GM23338 (cell line): ENCODE measurements around the gene APOL2. TPM values are rescaled to one million over a fixed set of nuclear protein-coding genes. Genes with fewer than 3 reads are reported as not detected.
"Not testable (repeated sequence)": the region's sequence is repeated elsewhere in the genome, so short reads cannot be mapped to it uniquely, and the experiment has no call there.

Experiments used
- ATAC-seq: fragments of 200-7000 bp; cut with Tn5 transposase; 3 replicates; pipeline ENCODE4 v1.9.1; 2020
- DNase-seq: peaks from one replicate; pipeline ENCODE4 v3.0.0-alpha.2; 2015; ENCODE audit warnings: low spot score
- H2AFZ ChIP-seq: fragments of 200-600 bp; sonication (generic); 2 replicates; pipeline ENCODE4 v1.8.0; 2016; ENCODE audit warnings: antibody characterized with exemption, mild to moderate bottlenecking, moderate library complexity
- H3F3A ChIP-seq: fragments of 200-600 bp; sonication (generic); replicated peaks from 2 replicates; pipeline ENCODE4 v1.8.0; 2017; ENCODE audit warnings: antibody characterized with exemption, mixed run types, low read depth
- H3K27ac ChIP-seq: fragments of 200-600 bp; sonication (generic); 2 replicates; pipeline ENCODE4 v1.6.1; 2016; ENCODE audit warnings: low read depth
- H3K27me3 ChIP-seq: fragments of 200-600 bp; sonication (generic); 2 replicates; pipeline ENCODE4 v1.8.0; 2016; ENCODE audit warnings: mild to moderate bottlenecking, mixed run types, moderate library complexity; ENCODE audit not compliant: insufficient read depth
- H3K36me3 ChIP-seq: fragments of 200-600 bp; sonication (generic); 2 replicates; pipeline ENCODE4 v1.8.0; 2016; ENCODE audit warnings: mild to moderate bottlenecking; ENCODE audit not compliant: insufficient read depth
- H3K4me1 ChIP-seq: fragments of 200-600 bp; sonication (generic); 2 replicates; pipeline ENCODE4 v1.8.0; 2016; ENCODE audit warnings: mild to moderate bottlenecking, moderate library complexity; ENCODE audit not compliant: insufficient read depth
- H3K4me2 ChIP-seq: fragments of 200-600 bp; sonication (generic); 2 replicates; pipeline ENCODE4 v1.7.1; 2017; ENCODE audit warnings: mixed run types
- H3K4me3 ChIP-seq: fragments of 200-600 bp; sonication (generic); 2 replicates; pipeline ENCODE4 v1.6.1; 2016; ENCODE audit warnings: mixed run types
- H3K79me2 ChIP-seq: fragments of 200-600 bp; sonication (generic); replicated peaks from 2 replicates; pipeline ENCODE4 v1.8.0; 2017; ENCODE audit warnings: mild to moderate bottlenecking; ENCODE audit not compliant: insufficient read depth
- H3K9me2 ChIP-seq: fragments of 200-600 bp; sonication (generic); 2 replicates; pipeline ENCODE4 v1.8.0; 2017; ENCODE audit not compliant: insufficient read depth
- H4K20me1 ChIP-seq: fragments of 200-600 bp; sonication (generic); replicated peaks from 2 replicates; pipeline ENCODE4 v1.8.0; 2017; ENCODE audit warnings: mild to moderate bottlenecking; ENCODE audit not compliant: insufficient read depth
- H3K27ac Mint-ChIP-seq: 2 replicates; pipeline ENCODE4 v1.8.0; 2020; ENCODE audit warnings: inconsistent platforms, mild to moderate bottlenecking, moderate library complexity, mixed read lengths
- H3K27me3 Mint-ChIP-seq: 3 replicates; pipeline ENCODE4 v1.8.0; 2022; ENCODE audit warnings: low read depth, mild to moderate bottlenecking, moderate library complexity, mixed read lengths, inconsistent platforms; ENCODE audit not compliant: insufficient read depth, poor library complexity
- H3K36me3 Mint-ChIP-seq: 3 replicates; pipeline ENCODE4 v1.8.0; 2021; ENCODE audit warnings: low read depth, mild to moderate bottlenecking, inconsistent platforms, moderate library complexity, mixed read lengths
- H3K4me1 Mint-ChIP-seq: 3 replicates; pipeline ENCODE4 v1.8.0; 2020; ENCODE audit warnings: mild to moderate bottlenecking, inconsistent platforms, mixed read lengths
- H3K4me3 Mint-ChIP-seq: 3 replicates; pipeline ENCODE4 v1.8.0; 2021; ENCODE audit warnings: moderate library complexity, mild to moderate bottlenecking, inconsistent platforms, mixed read lengths
- H3K9me3 Mint-ChIP-seq: 3 replicates; pipeline ENCODE4 v1.8.0; 2020; ENCODE audit warnings: moderate library complexity, mild to moderate bottlenecking, inconsistent platforms, mixed read lengths
- CTCF ChIP-seq, 2 experiments: fragments of 200-600 bp in 1 of 2; sonication (generic) in 1 of 2; conservative IDR thresholded peaks; 2 replicates each; pipeline versions ENCODE4 v1.5.1 to v1.6.1; 2016 to 2017; ENCODE audit warnings: antibody characterized with exemption in 2 of 2, low read depth in 2 of 2, mild to moderate bottlenecking in 2 of 2, moderate library complexity in 1 of 2
- EZH2phosphoT487 ChIP-seq: fragments of 200-600 bp; sonication (generic); IDR thresholded peaks from one replicate; pipeline ENCODE4 v1.8.1; 2018; ENCODE audit warnings: antibody characterized with exemption; ENCODE audit not compliant: unreplicated experiment
- JUNB ChIP-seq: IDR thresholded peaks from one replicate; pipeline ENCODE4 v1.6.1; 2016; ENCODE audit warnings: antibody characterized with exemption; ENCODE audit not compliant: unreplicated experiment
- NANOG ChIP-seq: IDR thresholded peaks from 2 replicates; pipeline ENCODE4 v1.6.1; 2016; ENCODE audit warnings: antibody characterized with exemption, borderline replicate concordance
- REST ChIP-seq: IDR thresholded peaks from one replicate; pipeline ENCODE4 v1.6.1; 2018; ENCODE audit warnings: antibody characterized with exemption; ENCODE audit not compliant: unreplicated experiment
- ZNF114 ChIP-seq: fragments of 250-450 bp; sonication (Bioruptor Pico); IDR thresholded peaks from 2 replicates; pipeline ENCODE4 v1.5.0; 2020; ENCODE audit warnings: mild to moderate bottlenecking, moderate library complexity
- ZNF331 ChIP-seq: fragments of 250-450 bp; sonication (Bioruptor Pico); IDR thresholded peaks from 2 replicates; pipeline ENCODE4 v1.5.0; 2020; ENCODE audit warnings: low read depth, mild to moderate bottlenecking, moderate library complexity
- polyA plus RNA-seq: library from polyadenylated mRNA; unstranded; fragments of >200 nt; fragmentation: Nextera tagmentation; extraction: Ambion mirVana; gene quantifications from 2 replicates; pipeline ENCODE4 v1.2.1, GENCODE V29; 2016
- total RNA-seq: library from RNA; depleted of rRNA; stranded (reverse); fragments of >200 nt; shearing (Covaris generic); gene quantifications from 2 replicates; pipeline ENCODE4 v1.2.3, GENCODE V29; 2014

Gene APOL2
- total and polyA plus RNA-seq, 2 experiments from 2014 or later: 5.5 to 10.4 TPM

GRCh38 chr22:36232715-36233401 is 6.5 kb downstream of the APOL2 start:
- H3K9me2 ChIP-seq: no peaks in the 10 kb centered on the region
- H4K20me1 ChIP-seq: no peaks in the 10 kb centered on the region
- DNase-seq (no peak), ATAC-seq (no peak)
- no peak overlapping the region for H3K4me3 ChIP-seq
- H3K4me1 ChIP-seq: no peaks in the 10 kb centered on the region
- H3K36me3 ChIP-seq: no peaks in the 10 kb centered on the region
- H2AFZ ChIP-seq: no peak overlapping the region
- H3K4me1 Mint-ChIP-seq: peaks cover 10% of the 10 kb centered on the region; the same call in 2 of the 3 replicates
- peaks cover 8% of the 10 kb centered on the region for H3K27me3 Mint-ChIP-seq
- peaks cover 28% of the 10 kb centered on the region for H3K36me3 Mint-ChIP-seq
- H3K4me3 Mint-ChIP-seq: no peak overlapping the region
- H3K27me3 ChIP-seq: no peaks in the 10 kb centered on the region
- TF ChIP-seq EZH2phosphoT487 (no peak), ZNF331 (CRISPR knock-in tag) (no peak), REST (no peak), ZNF114 (no peak), NANOG (no peak), JUNB (no peak)
- no peak overlapping the region for H3K4me2 ChIP-seq
- H3F3A ChIP-seq: no peaks in the 10 kb centered on the region
- no peak overlapping the region for H3K27ac Mint-ChIP-seq
- H3K27ac ChIP-seq: no peak overlapping the region
- H3K79me2 ChIP-seq: no peaks in the 10 kb centered on the region
- peaks cover 4% of the 10 kb centered on the region; the same call in 2 of the 3 replicates for H3K9me3 Mint-ChIP-seq

GRCh38 chr22:36231051-36231450 is 8.3 kb downstream of the APOL2 start:
- H4K20me1 ChIP-seq, H3K4me1 ChIP-seq, H3K4me3 Mint-ChIP-seq, H3K9me2 ChIP-seq, H2AFZ ChIP-seq, H3K4me3 ChIP-seq, H3K27ac ChIP-seq, H3K27me3 Mint-ChIP-seq, H3K9me3 Mint-ChIP-seq, H3K79me2 ChIP-seq, H3K4me2 ChIP-seq, H3F3A ChIP-seq, H3K27me3 ChIP-seq, H3K36me3 ChIP-seq: not testable (repeated sequence)
- peaks cover 10% of the 10 kb centered on the region; the same call in 2 of the 3 replicates for H3K4me1 Mint-ChIP-seq
- H3K27ac Mint-ChIP-seq: peak overlapping the region; percentile 43; the same call in 1 of the 2 replicates
- ATAC-seq (peak; percentile 95), DNase-seq (peak; percentile 56)
- peaks cover 34% of the 10 kb centered on the region for H3K36me3 Mint-ChIP-seq
- TF ChIP-seq CTCF (conservative IDR thresholded peaks at IDR 0.05; ENCODE audit: low read depth in 2 of 2): peak; percentile 53 to 58

GRCh38 chr22:36229649-36230048 is 9.7 kb downstream of the APOL2 start:
- not testable (repeated sequence) for H3K27ac Mint-ChIP-seq, H3K79me2 ChIP-seq, H3K36me3 ChIP-seq, H3K4me3 ChIP-seq, H3K4me2 ChIP-seq, H3K9me2 ChIP-seq, H3F3A ChIP-seq, H3K27me3 Mint-ChIP-seq, DNase-seq, H3K27me3 ChIP-seq, H3K9me3 Mint-ChIP-seq, H2AFZ ChIP-seq, H3K4me1 ChIP-seq, H3K27ac ChIP-seq, H4K20me1 ChIP-seq, ATAC-seq, H3K4me3 Mint-ChIP-seq
- Mint-ChIP-seq H3K36me3 (peaks cover 30% of the 10 kb centered on the region), H3K4me1 (peaks cover 10% of the 10 kb centered on the region; the same call in 1 of the 3 replicates)
